ENCODE results near the gene ITGB2.
"Not testable (repeated sequence)": the region's sequence is repeated elsewhere in the genome, so short reads cannot be mapped to it uniquely, and the experiment has no call there.

The ITGB2 gene

DNA sequence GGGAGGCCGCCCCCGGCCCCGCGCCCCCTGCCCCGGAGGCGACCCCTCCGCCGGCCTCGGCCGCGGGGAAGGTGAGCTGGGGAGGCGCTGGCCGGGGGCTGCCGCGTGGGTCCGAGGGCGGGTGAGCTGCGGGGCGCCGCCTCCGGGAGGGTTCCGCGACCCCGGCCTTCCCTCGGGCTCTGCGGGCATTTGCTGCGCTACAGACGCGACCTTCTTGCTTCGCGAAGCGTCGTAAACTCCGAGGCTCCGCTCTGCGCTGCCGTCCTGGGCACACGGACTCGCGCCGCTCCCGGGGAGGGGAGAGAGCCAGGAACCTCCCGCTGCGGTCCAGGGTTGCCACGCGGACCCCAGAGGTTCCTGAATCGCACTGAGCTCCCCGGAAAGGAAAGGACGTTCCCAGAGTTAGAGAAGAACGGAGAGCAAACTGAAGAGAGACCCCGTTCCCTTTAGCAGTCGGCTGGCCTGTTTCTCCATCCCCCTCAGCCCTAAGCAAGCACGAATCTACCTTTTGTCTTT lies 19.5 kb upstream of the ITGB2 start:
- peak in 1 of 3 experiments; percentile 72 for DNase-seq

DNA sequence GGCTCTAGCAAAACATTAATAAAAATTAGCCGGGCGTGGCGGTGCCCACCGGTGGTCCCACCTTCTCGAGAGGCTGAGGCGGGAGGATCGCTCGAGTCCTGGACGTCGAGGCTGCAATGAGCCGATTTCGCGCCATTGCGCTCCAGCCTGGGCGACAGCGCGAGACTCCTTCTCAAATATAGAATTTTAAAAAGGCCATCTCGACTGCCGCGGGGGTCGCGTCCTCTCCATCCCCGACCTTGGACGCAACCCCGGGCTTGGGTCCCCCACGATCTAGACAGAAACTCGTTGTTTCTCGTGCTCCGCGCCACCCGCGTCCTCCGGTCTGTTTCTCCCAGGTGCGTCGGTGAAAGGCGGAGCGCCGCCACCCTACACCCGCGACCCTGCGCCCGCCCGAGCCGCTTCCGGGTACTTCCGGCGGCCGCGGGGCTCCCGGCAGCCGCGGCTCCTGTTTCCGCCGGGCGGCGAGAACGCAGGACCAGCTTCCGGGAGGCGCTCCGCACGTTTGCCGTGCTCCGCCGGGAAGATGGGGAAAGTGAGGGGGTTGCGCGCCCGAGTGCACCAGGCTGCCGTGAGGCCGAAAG lies 18.9 kb upstream of the ITGB2 start, which contains the start of gene SLX9:
TSS of gene SLX9 (plus strand) at position 498 of the 584 bp plus-strand sequence. CDS start at position 527, 29 bp downstream.
- peak; percentile 90 to 91 (median 91) for DNase-seq

DNA sequence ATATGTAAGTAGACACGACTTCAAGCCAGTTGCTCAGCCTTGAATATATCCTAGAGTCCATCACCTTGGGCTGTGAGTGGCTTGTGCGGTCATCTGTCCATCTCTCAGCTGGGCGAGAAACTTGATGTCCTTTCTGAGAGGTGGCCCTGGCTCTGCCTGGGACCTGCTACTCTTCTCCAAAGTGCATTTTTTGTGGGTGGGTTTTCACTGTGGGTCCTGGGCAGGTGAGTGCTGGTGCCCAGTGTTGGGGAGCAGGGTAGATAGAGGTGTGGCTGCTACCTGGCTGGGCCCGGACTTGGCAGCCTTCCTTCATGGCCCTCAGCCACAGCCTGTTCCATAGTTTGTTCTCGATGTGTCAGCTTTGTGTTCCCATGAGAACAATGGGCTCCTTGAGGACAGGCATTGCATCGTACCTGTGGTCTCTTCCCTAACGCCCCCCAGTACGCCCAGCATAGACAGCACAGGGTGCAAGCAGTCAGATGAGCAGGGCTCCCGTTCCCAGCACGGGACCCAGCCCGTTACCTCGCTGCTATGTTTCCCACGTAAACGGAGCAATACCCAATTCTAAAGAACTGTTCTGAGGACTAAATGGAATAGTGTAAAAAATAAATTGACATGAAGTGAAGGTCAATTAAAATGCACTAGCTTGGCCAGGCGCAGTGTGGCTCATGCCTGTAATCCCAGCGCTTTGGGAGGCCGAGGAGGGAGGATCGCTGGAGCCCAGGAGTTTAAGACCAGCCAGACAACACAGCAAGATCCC lies 18.3 kb upstream of the ITGB2 start:
- DNase-seq: no peak

DNA sequence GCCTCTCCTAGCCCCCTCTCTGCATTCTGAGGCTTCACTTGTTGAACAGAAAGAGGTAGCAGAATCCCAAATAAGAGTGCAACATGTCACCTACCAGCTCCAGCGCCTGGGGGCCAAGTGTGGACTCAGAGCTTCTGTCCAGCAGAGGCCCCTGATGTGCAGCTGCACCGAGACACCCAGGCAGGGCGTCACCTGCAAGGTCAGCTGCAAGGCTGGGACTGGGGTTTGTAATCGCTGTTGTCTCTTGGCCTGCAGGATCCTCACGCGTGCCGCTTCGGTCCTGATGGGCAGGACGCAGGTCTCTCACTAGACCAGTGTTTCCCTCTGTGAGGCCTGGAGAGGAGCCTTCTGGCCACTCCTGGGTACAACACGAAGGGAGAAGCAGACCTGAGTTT lies 14.8 kb upstream of the ITGB2 start:
- DNase-seq: no peak

DNA sequence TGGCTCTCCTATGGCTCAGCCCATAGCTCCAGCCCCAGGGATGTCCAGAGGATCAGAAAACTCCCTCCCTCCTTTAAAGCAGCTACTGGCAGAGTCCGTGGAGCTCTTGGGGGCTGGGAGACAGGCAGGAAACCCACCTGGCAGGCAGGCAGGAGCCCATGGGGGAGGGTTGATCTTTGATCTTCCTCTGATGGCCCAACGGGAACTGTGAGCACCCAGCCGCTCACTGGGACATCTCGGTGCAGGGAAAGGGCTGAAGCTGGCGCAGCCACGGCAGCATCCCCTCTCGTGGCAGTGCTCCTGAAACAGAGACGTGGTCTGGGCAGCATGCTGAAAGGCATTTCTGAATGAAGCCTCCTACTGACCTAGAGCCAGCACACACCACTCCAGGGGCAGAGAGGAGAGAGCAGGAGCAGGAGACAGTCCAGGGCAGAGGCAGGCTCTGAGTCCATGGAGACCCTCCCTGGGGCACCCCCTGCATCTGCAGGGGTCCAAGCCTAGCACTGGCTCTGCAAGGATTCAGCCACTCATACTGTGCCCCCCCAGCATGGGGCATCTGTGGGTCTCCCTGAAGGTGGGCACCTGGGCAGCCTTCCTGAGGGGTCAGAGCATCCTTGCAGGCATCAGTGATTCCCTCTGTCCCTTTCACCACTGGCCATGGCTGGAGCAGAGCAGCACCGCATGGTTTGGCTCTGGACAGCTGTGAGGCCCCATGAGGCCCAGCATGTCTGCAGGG lies 14.3 kb upstream of the ITGB2 start:
- DNase-seq: no peak

DNA sequence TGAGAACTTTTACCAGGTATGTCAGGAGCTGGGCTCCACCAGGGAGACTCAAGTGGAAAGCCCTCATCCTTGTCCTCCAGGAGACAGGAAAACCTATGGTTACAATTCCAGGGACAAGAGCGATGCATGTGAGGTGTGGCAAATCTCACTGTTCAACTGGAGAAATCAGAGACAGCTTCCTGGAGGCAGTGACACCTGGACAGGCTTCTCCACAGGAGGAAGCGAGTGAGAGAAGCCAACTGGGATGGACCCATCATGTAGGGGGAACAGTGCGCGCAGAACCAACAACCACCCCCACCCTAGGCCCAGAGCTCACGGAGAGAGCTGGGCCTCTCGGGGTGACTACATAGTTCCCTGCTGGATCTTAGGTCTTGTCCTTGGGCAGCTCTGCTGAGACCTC lies 13.6 kb upstream of the ITGB2 start:
- no peak for DNase-seq

DNA sequence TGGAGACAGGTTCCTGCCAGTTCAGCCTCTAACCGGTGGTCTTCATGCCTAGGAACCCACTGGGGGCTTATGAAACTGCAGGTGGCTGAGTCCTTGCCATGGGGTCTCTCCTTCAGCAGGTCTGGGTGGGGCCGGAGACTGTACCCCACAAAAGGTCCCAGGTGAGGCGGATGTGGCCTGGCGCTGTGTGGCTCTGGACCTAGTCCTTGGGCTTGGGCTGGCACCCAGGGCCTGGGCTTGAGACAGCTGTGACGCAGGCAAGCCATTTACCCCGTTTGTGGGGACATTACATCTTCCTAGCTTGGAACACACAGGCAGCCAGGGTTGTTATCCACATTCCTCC lies 13.2 kb upstream of the ITGB2 start:
- DNase-seq: no peak

DNA sequence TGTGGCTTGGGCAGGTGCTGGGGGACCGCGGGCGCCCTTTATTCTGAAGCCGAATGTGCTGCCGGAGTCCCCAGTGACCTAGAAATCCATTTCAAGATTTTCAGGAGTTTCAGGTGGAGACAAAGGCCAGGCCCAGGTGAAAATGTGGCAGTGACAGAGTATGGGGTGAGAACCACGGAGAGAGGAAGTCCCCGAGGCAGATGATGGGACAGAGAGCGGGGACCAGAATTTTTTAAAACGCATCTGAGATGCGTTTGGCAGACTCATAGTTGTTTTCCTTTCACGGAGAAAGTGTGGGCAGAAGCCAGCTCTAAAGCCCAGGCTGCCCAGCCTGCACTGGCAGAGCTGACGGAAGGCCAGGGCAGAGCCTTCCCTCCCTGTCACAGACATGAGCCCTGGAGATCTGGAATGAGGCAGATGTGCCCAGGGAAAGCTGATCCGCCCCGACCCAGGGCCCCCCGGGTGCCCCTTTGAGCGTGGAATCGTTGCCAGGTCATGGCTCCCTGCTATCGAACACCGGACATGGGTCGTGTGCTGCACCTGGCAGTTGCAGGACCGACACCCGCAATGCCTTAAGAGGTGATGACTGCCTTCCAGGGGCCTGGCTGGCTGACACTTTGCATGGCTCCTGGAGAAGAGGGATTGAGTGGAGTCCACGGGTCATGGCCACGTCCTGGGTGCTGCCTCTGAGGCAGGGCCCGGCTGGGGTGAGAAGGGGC lies 12.7 kb upstream of the ITGB2 start:
- no peak for DNase-seq

DNA sequence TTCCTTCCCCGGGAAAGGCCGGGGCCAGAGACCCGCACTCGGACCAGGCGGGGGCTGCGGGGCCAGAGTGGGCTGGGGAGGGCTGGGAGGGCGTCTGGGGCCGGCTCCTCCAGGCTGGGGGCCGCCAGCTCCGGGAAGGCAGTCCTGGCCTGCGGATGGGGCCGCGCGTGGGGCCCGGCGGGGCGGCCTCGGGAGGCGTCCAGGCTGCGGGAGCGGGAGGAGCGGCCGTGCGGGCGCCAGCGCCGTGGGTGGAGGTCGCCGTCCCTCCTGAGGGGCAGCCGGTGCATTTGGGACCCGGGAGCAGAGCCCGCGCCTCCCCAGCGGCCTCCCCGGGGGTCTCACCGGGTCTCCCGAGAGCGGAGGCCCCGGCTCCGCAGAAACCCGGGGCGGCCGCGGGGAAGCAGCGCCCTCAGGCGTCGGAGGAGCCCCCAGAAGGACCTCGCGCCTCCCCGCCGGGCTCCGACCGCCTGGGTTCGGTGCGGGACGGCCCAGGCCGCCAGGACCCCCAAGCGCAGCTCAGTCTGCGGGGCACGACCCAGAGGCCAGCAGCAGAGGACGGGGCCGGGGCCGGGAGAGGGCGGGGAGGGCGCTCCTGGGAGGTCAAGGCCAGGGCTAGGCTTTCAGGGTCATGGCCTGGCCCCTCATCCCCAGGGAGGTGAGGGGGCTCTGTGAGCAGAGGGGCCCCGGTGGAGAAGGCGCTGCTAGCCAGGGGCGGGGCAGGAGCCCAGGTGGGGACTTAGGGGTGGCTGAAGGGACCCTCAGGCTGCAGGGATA lies 11.9 kb upstream of the ITGB2 start:
- no peak for DNase-seq

DNA sequence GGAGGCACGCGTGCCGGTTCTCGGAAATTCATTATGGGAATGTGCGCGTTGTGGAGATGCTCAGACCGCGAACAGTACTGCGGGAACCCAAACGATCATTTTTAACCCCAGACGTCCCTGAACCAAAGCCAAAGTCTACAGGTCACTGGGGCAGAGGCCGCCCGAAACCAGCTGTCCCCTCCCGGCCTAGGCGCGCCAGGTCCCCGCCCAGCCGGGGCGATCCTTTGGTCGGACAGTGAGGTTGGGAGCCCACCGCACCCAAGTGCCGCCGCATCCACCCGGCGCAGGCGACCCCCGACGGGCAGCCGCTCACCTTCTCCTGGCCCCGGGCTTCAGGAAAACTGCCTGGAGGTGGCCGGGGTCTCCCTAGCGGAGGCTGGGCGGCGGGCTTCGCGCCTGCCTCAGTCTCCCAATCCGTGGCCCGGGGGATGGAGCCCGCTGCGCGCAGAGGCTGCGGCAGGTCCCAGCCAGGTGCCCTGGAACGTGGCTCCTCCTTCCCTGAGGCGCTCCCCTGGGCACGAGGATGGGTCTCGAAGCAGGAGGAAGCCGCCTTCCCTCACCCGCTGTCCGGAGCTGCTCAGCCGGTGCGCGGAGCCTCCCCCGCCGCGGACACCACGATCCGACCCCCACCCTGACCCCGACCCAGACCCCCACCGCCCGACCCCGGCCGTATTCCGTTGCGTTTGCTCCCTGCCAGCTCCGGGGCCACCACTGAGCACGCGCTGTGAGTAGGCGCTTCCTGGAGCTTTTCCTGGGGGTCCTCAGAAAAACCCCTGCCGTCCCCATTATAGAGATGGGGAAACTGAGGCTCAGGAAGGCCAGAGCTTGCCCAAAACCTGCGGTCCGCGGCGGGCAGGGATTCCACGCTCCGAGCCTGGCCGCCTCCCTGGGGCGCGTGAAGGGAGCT lies 11.1 kb upstream of the ITGB2 start:
- no peak for DNase-seq

DNA sequence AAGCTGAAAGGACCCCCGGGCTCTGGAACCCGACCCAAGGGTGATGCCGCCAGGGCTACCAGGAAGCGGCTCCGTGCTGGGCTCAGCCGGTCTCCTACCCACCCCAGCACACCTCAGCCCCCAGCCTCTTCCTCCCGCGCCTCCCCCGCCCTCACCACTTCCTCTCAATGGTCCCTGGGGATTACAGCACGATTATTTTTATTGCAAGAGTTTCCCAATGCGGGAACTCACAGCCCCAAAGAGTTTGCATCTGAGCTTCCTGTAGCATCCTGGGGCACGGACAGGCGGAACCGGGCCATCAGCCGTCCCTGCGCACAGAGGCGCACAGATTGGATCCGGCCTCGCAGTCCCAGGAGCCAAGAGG lies 10.4 kb upstream of the ITGB2 start:
- DNase-seq: peak in 2 of 3 experiments; percentile 23 to 46

DNA sequence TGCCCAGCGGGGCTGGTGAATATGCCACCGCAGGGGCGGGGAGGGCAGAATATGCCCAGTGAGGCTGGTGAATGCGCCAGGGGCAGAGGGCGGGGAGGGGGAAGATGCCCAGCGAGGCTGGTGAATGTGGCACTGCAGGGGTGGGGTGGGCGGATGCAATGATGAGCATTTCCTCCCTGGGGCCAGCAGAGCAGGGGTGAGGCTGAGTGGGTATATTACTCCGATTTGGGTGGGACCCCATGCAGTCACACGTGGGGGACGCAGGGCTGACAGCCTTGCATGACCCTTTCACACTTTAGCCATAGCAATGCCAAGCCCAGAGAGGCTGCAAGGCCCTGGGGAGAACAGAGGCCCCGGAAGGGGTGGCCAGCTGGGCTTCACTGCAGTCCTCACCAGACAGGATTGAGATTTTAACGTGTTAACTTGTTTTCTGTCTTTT lies 9.9 kb upstream of the ITGB2 start:
- DNase-seq: peak in 1 of 3 experiments; percentile 23

DNA sequence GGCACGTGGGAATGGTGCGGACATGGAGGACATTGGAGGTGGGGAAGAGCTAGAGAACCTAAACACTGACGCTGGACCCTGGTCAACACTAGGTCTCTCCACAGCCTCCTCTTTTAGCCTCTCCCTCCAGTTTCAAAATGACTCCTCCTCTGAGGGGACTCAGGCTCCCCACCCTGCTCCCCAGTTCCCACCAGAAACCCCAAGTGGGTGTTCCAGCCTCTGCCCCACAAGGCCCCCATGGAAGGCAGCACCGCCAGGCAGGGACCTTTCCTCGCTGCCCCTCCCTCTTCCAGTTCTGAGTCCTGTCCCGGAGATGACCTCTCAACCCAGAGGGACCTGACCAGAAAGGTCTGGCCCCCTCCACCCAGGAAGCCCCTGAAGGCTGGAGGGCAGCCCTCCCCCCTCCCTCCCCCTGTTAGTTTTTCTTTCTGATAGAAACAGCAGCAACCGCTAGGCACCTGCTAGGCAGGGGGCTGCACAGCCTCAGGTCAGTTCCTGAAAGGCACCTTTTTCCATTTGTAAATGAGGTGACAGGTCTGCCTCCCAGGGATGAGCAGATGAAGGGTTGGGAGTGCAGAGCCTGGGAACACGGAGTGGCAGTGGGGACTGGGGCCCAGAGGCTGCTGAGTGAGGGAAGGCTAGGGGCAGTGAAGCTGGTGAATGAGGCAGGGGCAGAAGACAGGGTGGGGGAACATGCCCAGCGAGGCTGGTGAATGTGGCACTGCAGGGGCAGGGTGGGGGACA lies 9.3 kb upstream of the ITGB2 start:
- no peak for DNase-seq

DNA sequence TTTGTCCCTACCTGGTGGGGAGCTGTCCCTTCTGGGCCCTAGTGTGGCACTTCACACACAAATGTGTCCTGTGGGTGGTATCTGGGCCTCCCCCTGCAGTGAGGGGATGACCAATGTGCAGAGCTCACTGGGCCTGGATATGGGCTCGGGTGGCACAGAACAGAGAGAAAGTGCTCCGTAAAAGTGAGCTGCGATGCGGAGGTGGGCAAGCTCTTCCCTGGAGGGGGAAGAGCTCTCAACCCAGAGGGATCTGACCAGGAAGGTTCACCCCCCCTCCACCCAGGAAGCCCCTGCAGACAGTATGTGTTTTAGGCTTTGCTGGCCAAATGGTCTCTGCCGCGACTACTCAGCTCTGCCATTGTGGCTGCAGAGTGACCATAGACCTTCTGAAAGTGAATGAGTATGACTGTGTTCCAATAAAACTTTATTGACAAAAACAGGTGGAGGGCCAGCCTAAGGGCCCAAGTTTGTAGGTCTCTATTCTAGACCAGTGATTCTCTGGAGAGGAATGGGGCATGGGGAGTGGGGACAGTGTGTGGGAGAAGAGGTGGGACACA lies 8.6 kb upstream of the ITGB2 start:
- DNase-seq: no peak

DNA sequence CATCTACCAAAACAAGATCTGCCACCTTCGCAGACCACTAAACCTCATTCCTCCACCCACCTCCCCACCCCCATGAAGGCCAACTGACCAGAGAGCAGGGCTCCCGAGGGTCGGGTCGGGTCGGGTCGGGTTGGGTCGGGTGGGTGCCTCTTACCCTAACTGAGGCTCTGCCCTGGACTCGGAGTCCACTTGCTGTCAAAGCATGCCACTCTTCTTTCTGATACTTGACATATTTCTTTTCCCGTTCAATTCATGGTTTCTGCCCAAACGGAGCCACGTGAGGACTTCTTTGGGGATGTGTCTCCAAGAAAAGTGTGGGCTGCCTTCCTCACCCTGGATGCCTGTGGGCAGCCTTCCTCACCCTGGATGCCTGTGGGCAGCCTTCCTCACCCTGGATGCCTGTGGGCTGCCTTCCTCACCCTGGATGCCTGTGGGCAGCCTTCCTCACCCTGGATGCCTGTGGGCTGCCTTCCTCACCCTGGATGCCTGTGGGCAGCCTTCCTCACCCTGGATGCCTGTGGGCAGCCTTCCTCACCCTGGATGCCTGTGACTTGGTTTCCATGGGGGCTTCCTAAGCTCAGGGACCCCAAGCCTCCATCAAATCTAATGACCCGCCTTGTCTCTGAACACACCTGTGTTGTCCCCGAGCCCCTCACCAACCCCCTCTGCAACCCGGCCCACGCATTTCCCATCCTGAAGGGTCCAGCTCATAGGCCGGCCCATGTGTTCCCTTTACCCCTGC lies 8.0 kb upstream of the ITGB2 start:
- DNase-seq: not testable (repeated sequence)

DNA sequence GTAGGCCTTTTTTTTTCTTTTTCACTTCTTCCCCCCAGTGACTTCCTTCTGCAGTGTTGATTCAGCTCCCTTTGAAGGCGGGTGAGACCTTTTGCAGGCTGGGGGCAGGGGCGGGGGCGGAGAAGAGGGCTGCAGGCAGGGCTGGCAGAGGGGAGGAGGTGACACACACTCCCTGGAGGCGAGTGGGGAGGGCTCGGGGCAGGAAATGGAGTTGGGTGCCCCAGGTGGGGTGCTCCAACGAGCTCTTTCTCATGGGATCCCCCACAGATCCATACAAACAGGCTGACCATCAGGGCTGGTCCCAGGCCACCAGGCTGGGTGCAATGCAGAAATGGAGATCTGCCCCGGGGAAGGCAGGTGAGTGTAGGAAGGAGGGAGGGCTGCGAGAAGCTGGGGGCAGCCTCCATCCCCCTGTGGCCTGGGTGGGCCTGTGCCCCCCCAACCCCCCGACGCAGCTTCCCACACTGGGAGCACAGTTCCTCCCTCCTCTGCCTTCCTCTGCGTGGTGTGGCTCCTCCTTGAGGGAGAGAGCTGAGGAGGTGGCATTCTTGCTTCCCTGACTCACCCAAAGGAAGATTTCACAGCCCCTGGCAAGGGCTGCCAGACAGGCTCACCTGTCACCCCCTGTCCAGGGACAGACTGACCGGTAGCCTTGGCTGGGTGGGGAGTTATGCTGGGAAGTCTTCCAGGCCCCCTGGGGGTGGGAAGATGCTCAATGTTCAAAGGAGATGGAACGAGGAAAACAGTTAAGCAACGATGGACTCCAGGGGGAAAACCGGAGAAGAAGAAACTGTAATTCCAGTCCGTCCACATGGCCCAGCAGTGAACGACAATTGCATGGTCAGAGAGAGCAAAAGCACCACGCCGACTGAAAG lies 7.1 kb upstream of the ITGB2 start:
- no peak for DNase-seq

DNA sequence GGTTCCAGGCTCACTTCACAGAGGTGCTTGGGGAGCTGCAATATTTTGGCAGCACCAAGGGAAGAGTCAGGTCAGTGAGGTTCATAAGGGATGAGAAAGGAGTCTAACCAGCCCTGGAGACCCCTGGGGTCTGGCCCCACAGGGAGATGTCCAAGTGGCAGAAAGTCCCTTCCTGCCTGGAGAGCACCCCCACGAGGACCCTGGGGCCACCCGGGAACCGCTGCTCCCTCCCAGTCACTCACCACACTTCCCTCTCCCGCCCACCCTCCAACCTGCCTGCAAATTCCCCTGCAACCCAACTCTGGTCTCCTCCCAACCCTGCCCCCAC lies 6.5 kb upstream of the ITGB2 start:
- DNase-seq: no peak

DNA sequence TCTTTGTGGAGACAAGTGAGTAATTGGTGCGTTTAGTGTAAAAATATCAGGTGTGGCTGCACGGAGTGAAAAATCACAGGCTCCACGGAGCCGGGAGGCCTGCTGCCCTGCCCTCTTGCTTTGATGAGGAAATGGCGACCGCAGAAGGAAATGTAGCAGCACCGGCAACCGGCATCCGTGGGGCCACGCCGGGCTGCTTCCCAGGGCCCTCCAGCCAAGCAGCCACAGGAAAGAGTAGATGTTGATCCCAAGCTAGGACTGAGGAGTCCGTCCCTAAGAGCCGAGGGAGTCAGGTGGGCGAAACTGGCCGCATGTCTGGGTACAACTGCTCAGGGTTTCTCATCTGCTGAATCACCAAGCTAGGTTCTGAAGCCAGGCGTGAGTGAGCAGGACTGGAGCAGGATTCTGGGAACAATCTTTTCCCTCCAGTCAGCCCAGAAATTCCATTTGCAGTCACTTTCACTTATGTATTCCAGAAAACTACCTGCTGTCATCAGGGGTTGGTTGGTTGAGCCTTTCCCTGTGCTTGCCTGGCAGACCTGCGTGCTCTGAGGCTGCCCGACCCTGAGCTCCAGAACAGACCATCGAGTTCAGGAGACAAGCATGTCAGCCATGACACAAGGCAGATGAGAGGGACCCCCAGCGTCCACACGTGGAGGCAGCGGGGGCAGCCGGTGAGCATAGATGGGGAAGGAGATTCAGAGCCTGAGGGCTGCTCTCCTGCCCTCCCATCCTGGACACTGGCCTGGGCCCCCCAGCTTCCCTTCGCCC lies 5.8 kb upstream of the ITGB2 start:
- DNase-seq: no peak

All from NCI-H1417 (cell line).